Liver (tissue), 3 donors: Measurements from ENCODE around the gene HIVEP3.

Experiments used
- ATF3 ChIP-seq: IDR thresholded peaks from 2 replicates; pipeline ENCODE4 v1.6.1; 2016; ENCODE audit warnings: antibody characterized with exemption
- CTCF ChIP-seq: fragments of 150-350 bp; IDR thresholded peaks from 2 replicates; pipeline ENCODE4 v1.5.1; 2017; ENCODE audit warnings: improper control_type of control experiment, low read depth, low read length; ENCODE audit not compliant: missing input control
- EGR1 ChIP-seq, 2 donors: IDR thresholded peaks; 2 replicates each; pipeline ENCODE4 v1.6.1; 2016 to 2018; ENCODE audit warnings: antibody characterized with exemption in 2 of 2, low read depth in 2 of 2
- FOXA1 ChIP-seq: IDR thresholded peaks from 2 replicates; pipeline ENCODE4 v1.6.1; 2016; ENCODE audit warnings: antibody characterized with exemption
- FOXA2 ChIP-seq: IDR thresholded peaks from 2 replicates; pipeline ENCODE4 v1.6.1; 2016; ENCODE audit warnings: antibody characterized with exemption
- GABPA ChIP-seq, 2 donors: IDR thresholded peaks in 1 of 2; conservative IDR thresholded peaks in 1 of 2; 2 replicates each; pipeline ENCODE4 v1.6.1; 2016; ENCODE audit warnings: antibody characterized with exemption in 2 of 2, mild to moderate bottlenecking in 1 of 2, moderate library complexity in 1 of 2
- HNF4A ChIP-seq, 2 donors: conservative IDR thresholded peaks; 2 replicates each; pipeline ENCODE4 v1.6.1; 2016; ENCODE audit warnings: antibody characterized with exemption in 2 of 2, mild to moderate bottlenecking in 2 of 2
- JUND ChIP-seq, 2 donors: IDR thresholded peaks; 2 replicates each; pipeline ENCODE4 v1.6.1; 2016; ENCODE audit warnings: antibody characterized with exemption in 2 of 2
- MAX ChIP-seq: IDR thresholded peaks from 2 replicates; pipeline ENCODE4 v1.6.1; 2016; ENCODE audit warnings: antibody characterized with exemption
- NR2F2 ChIP-seq: IDR thresholded peaks from 2 replicates; pipeline ENCODE4 v1.6.1; 2016; ENCODE audit warnings: antibody characterized with exemption
- RAD21 ChIP-seq, 2 donors: IDR thresholded peaks; 2 replicates each; pipeline ENCODE4 v1.6.1; 2016; ENCODE audit warnings: antibody characterized with exemption in 2 of 2, mild to moderate bottlenecking in 2 of 2
- REST ChIP-seq: IDR thresholded peaks from 2 replicates; pipeline ENCODE4 v1.6.1; 2016; ENCODE audit warnings: antibody characterized with exemption, mild to moderate bottlenecking
- SP1 ChIP-seq: IDR thresholded peaks from 2 replicates; pipeline ENCODE4 v1.6.1; 2018; ENCODE audit warnings: antibody characterized with exemption, mild to moderate bottlenecking
- TAF1 ChIP-seq: conservative IDR thresholded peaks from 2 replicates; pipeline ENCODE4 v1.6.1; 2016; ENCODE audit warnings: antibody characterized with exemption, mild to moderate bottlenecking
- donor health status: healthy.
- donor health status: healthy.

GRCh38 chr1:41917076-41917475 lies 1.6 kb downstream of the HIVEP3 start:
- no peak for TF ChIP-seq TAF1
- no peak for TF ChIP-seq REST
- TF ChIP-seq FOXA1, result no peak
- no peak for TF ChIP-seq CTCF
- no peak for TF ChIP-seq MAX
- TF ChIP-seq GABPA (IDR thresholded peaks at IDR 0.05 in 1 of 2, conservative IDR thresholded peaks at IDR 0.05 in 1 of 2), result no peak
- TF ChIP-seq FOXA2, result no peak
- TF ChIP-seq JUND (IDR thresholded peaks at IDR 0.05), result no peak
- no peak for TF ChIP-seq NR2F2
- no peak for TF ChIP-seq SP1
- no peak for TF ChIP-seq RAD21 (IDR thresholded peaks at IDR 0.05)
- TF ChIP-seq EGR1 (IDR thresholded peaks at IDR 0.05; ENCODE audit: low read depth in 2 of 2), result no peak
- no peak for TF ChIP-seq HNF4A (conservative IDR thresholded peaks at IDR 0.05)
- TF ChIP-seq ATF3, result no peak
